GM10847 (cell line): Measurements from ENCODE around the gene EIF4EBP2.

Experiments
- POLR2A ChIP-seq: IDR thresholded peaks from 2 replicates; pipeline ENCODE4 v1.6.1; 2011; ENCODE audit not compliant: insufficient read length; ENCODE audit errors: extremely low read depth

EIF4EBP2 gene

GRCh38 chr10:70459774-70460490, 56.0 kb downstream of the EIF4EBP2 start:
- TF ChIP-seq POLR2A: no peak

GRCh38 chr10:70461397-70462348, 57.7 kb downstream of the EIF4EBP2 start:
- no peak for TF ChIP-seq POLR2A

GRCh38 chr10:70462349-70462984, 58.5 kb downstream of the EIF4EBP2 start:
- no peak for TF ChIP-seq POLR2A

GRCh38 chr10:70465278-70465677, 61.3 kb downstream of the EIF4EBP2 start:
- TF ChIP-seq POLR2A: no peak

- TF ChIP-seq POLR2A: no peak
These were observed 61.9 kb downstream of the EIF4EBP2 start for GRCh38 chr10:70465832-70466231.

GRCh38 chr10:70466951-70467350, 63.0 kb downstream of the EIF4EBP2 start:
- no peak for TF ChIP-seq POLR2A

- TF ChIP-seq POLR2A: no peak
These were observed 69.0 kb downstream of the EIF4EBP2 start for GRCh38 chr10:70472799-70473454.

GRCh38 chr10:70474780-70475179, 70.8 kb downstream of the EIF4EBP2 start:
- TF ChIP-seq POLR2A: no peak

- TF ChIP-seq POLR2A: no peak
These were observed 71.7 kb downstream of the EIF4EBP2 start for GRCh38 chr10:70475661-70476060.

GRCh38 chr10:70476249-70477035, 72.5 kb downstream of the EIF4EBP2 start:
- no peak for TF ChIP-seq POLR2A

GRCh38 chr10:70477661-70478162, 73.8 kb downstream of the EIF4EBP2 start:
- TF ChIP-seq POLR2A: no peak
